ENCODE data around the gene MAPKAPK2.

MAPKAPK2 gene

GRCh38 chr1:206710460-206710823 lies 25.7 kb downstream of the MAPKAPK2 start:
- Histone ChIP-seq H3K27me3 (ENCODE audit: insufficient read depth, low read depth) (no peaks in the 10 kb centered on the region; the same call in 1 of the 2 replicates), H4K20me1 (ENCODE audit: insufficient read depth) (no peaks in the 10 kb centered on the region; the same call in 1 of the 2 replicates), H3K36me3 (ENCODE audit: insufficient read depth) (no peaks in the 10 kb centered on the region), H3K79me2 (ENCODE audit: insufficient read depth, low read depth) (no peaks in the 10 kb centered on the region; the same call in 1 of the 2 replicates), H3K4me3 (IDR thresholded peaks at IDR 0.05; ENCODE audit: insufficient read depth, low read depth, low read length) (no peak overlapping the region), H3K9ac (no peak overlapping the region), H3K4me2 (no peak overlapping the region; the same call in 1 of the 2 replicates), H2AFZ (ENCODE audit: low read depth) (no peak overlapping the region), H3K27ac (no peak overlapping the region), H3K4me1 (ENCODE audit: low read depth, poor library complexity, severe bottlenecking) (peaks cover 96% of the 10 kb centered on the region)
- no peak for TF ChIP-seq CTCF (conservative IDR thresholded peaks at IDR 0.05; ENCODE audit: low read depth, low read length)

DNA sequence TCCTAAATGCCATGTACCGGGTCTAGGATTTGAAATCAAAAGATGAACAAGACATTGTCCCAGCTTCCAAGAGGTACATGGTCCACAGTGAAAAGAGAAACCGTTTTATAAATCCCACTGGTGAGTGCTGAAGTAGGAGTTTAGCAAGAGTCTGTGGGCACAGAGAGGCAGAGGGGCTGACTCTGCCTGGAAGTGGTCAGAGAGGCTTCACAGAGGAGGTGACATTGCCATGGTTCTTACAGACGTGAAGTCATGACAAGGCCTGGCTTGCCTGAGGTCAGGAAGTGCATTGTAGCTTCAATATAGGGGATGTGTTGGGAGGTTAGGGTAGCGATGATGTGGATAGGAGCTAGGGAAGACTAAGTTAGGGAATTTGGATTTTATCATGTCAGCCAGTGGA lies 28.4 kb downstream of the MAPKAPK2 start:
- Histone ChIP-seq H2AFZ (ENCODE audit: low read depth) (no peak overlapping the region), H3K27me3 (ENCODE audit: insufficient read depth, low read depth) (no peaks in the 10 kb centered on the region; the same call in 1 of the 2 replicates), H3K4me3 (IDR thresholded peaks at IDR 0.05; ENCODE audit: insufficient read depth, low read depth, low read length) (no peak overlapping the region), H3K27ac (no peak overlapping the region), H3K9ac (no peak overlapping the region), H3K4me2 (no peak overlapping the region), H3K4me1 (ENCODE audit: low read depth, poor library complexity, severe bottlenecking) (peaks cover 98% of the 10 kb centered on the region), H3K36me3 (ENCODE audit: insufficient read depth) (no peaks in the 10 kb centered on the region), H4K20me1 (ENCODE audit: insufficient read depth) (no peaks in the 10 kb centered on the region; the same call in 1 of the 2 replicates), H3K79me2 (ENCODE audit: insufficient read depth, low read depth) (peaks cover 3% of the 10 kb centered on the region; the same call in 1 of the 2 replicates)
- no peak for TF ChIP-seq CTCF (conservative IDR thresholded peaks at IDR 0.05; ENCODE audit: low read depth, low read length)

DNA sequence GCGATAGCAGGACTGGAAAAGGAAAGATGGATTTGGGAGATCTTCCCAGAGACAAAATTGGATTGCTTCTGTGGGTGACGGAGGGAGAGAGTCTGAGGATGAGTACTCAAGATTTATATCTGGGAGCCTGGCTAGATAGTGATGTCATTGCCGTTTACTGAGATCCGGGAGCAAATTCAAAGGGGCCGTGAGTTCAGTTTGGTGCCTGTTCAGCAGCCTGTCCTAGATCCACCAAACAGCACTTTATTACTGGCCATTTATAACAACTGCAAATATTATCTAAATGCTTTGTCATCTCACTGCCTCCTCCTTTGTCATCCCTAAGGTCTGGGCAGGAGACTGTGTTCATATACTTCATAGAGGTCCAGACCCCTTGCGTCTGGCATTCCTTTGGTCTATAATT lies 29.2 kb downstream of the MAPKAPK2 start:
- Histone ChIP-seq H3K27me3 (ENCODE audit: insufficient read depth, low read depth) (no peaks in the 10 kb centered on the region; the same call in 1 of the 2 replicates), H3K4me3 (IDR thresholded peaks at IDR 0.05; ENCODE audit: insufficient read depth, low read depth, low read length) (no peak overlapping the region), H3K36me3 (ENCODE audit: insufficient read depth) (no peaks in the 10 kb centered on the region), H4K20me1 (ENCODE audit: insufficient read depth) (no peaks in the 10 kb centered on the region; the same call in 1 of the 2 replicates), H3K27ac (no peak overlapping the region), H3K4me1 (ENCODE audit: low read depth, poor library complexity, severe bottlenecking) (peaks cover 98% of the 10 kb centered on the region), H3K79me2 (ENCODE audit: insufficient read depth, low read depth) (peaks cover 4% of the 10 kb centered on the region; the same call in 1 of the 2 replicates), H3K9ac (no peak overlapping the region), H2AFZ (ENCODE audit: low read depth) (no peak overlapping the region), H3K4me2 (peak overlapping the region; percentile 43)
- no peak for TF ChIP-seq CTCF (conservative IDR thresholded peaks at IDR 0.05; ENCODE audit: low read depth, low read length)

DNA sequence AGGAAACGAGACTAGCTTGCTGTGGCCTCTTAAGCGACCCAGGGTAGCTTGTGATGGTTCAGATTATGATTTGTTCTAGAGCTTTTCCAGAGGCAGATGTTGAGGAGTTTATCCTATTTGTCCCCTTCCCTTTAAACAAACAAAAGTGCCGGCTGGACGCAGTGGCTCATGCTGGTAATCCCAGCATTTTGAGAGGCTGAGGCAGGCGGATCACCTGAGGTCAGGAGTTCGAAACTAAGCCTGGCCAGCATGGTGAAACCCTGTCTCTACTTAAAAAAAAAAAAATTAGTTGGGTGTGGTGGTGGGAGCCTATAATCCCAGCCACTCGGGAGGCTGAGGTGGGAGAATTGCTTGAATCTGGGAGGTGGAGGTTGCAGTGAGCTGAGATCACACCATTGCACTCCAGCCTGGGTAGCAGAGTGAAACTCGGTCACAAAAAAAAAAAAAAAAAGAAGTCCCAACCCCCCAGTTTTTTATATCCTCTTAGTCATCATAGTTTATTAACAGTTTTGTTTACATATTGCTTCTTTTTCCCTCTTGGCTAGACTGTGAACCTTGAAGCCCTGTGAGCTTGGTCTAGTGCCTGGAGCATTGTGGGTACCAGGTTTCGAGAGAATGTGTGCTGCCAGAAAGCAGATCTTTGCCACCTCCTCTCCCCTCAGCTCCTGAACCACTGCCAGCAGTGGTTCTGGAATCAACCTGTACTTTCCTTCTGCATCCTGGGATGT lies 29.8 kb downstream of the MAPKAPK2 start:
- Histone ChIP-seq H3K9ac (no peak overlapping the region), H3K4me1 (ENCODE audit: low read depth, poor library complexity, severe bottlenecking) (peaks cover 98% of the 10 kb centered on the region), H4K20me1 (ENCODE audit: insufficient read depth) (no peaks in the 10 kb centered on the region), H3K36me3 (ENCODE audit: insufficient read depth) (no peaks in the 10 kb centered on the region), H3K4me3 (IDR thresholded peaks at IDR 0.05; ENCODE audit: insufficient read depth, low read depth, low read length) (no peak overlapping the region), H3K27me3 (ENCODE audit: insufficient read depth, low read depth) (no peaks in the 10 kb centered on the region; the same call in 1 of the 2 replicates), H3K27ac (no peak overlapping the region), H3K4me2 (peak overlapping the region; percentile 43), H3K79me2 (ENCODE audit: insufficient read depth, low read depth) (peaks cover 4% of the 10 kb centered on the region; the same call in 1 of the 2 replicates), H2AFZ (ENCODE audit: low read depth) (no peak overlapping the region)
- TF ChIP-seq CTCF (conservative IDR thresholded peaks at IDR 0.05; ENCODE audit: low read depth, low read length), result no peak

Measured in KMS-11 (cell line).